Measurements from ENCODE around the gene CD276.

DNA sequence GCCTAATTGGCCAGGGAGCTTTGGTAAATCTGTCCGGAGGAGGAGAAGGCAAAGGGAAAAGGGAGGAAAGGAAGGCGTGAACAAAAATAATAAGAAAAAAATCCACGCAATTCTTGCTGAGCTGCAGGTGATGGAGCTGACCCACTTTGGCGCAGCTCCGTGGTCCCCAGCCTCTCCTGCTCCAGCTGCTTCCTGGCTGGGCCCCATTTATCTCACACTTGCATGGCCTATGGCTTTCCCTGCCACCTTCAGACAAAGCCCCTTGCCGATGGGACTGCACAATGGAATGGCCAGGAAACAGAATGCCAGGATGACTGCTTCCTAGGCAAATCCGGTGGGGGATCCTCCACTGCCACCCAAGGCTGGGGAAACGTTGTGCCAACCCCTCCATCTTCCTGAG, 62.1 kb downstream of the CD276 start:
- no peak for TF ChIP-seq CTCF (IDR thresholded peaks at IDR 0.05)
- TF ChIP-seq POLR2A (IDR thresholded peaks at IDR 0.05): no peak

Data from suprapubic skin (tissue), 3 donors.